CD14-positive monocyte (primary cell): ENCODE results near the gene TP53BP2. TPM values are rescaled to one million over a fixed set of nuclear protein-coding genes. Genes with fewer than 3 reads are reported as not detected.

Experiments used
- DNase-seq, 3 donors: peaks; one replicate each; pipeline ENCODE4 v3.0.0-alpha.2; 2011 to 2022
- H2AFZ ChIP-seq: 2 replicates; pipeline ENCODE4 v1.6.0; 2012; ENCODE audit warnings: mild to moderate bottlenecking, low read depth, low read length, inconsistent platforms; ENCODE audit not compliant: insufficient read depth, poor library complexity, severe bottlenecking
- H3K27ac ChIP-seq, 2 donors: 1 replicate in 1 of 2; 2 replicates in 1 of 2; pipeline ENCODE4 v1.5.1; 2012 to 2013; ENCODE audit warnings: low read length in 2 of 2, control low read depth in 1 of 2, inconsistent platforms in 1 of 2, low read depth in 1 of 2, mild to moderate bottlenecking in 1 of 2
- H3K27me3 ChIP-seq, 2 donors: one replicate each; pipeline versions ENCODE4 v1.6.0 to v1.6.1; 2011 to 2013; ENCODE audit warnings: low read length in 2 of 2; ENCODE audit not compliant: control insufficient read depth in 2 of 2, insufficient read depth in 2 of 2
- H3K36me3 ChIP-seq, 2 donors: replicated peaks in 1 of 2; 1 replicate in 1 of 2; 2 replicates in 1 of 2; pipeline versions ENCODE4 v1.5.1 to v1.6.1; 2012 to 2013; ENCODE audit warnings: low read length in 2 of 2, control low read depth in 1 of 2, inconsistent platforms in 1 of 2, mild to moderate bottlenecking in 1 of 2; ENCODE audit not compliant: insufficient read depth in 2 of 2, control insufficient read depth in 1 of 2
- H3K4me1 ChIP-seq, 2 donors: 1 replicate in 1 of 2; 2 replicates in 1 of 2; pipeline versions ENCODE4 v1.5.1 to v1.6.1; 2012 to 2013; ENCODE audit warnings: low read length in 2 of 2, control low read depth in 1 of 2, inconsistent platforms in 1 of 2, mild to moderate bottlenecking in 1 of 2, moderate library complexity in 1 of 2; ENCODE audit not compliant: insufficient read depth in 2 of 2, control insufficient read depth in 1 of 2
- H3K4me2 ChIP-seq: replicated peaks from 2 replicates; pipeline ENCODE3; 2012; ENCODE audit warnings: low read length, moderate library complexity, mild to moderate bottlenecking; ENCODE audit not compliant: poor library complexity, severe bottlenecking; ENCODE audit errors: extremely low read depth
- H3K4me3 ChIP-seq, 3 experiments: fragments of 200-600 bp in 1 of 3; sonication (generic) in 1 of 3; replicated peaks in 1 of 3; 1 replicate in 2 of 3; 2 replicates in 1 of 3; pipeline ENCODE4 v1.5.1; 2011 to 2013; ENCODE audit warnings: low read length in 3 of 3, mild to moderate bottlenecking in 3 of 3, control low read depth in 2 of 3, low read depth in 2 of 3, inconsistent platforms in 1 of 3, moderate library complexity in 1 of 3
- H3K79me2 ChIP-seq: 2 replicates; pipeline ENCODE4 v1.6.0; 2012; ENCODE audit warnings: mild to moderate bottlenecking, control low read depth, inconsistent platforms, low read length, moderate library complexity; ENCODE audit not compliant: insufficient read depth
- H3K9ac ChIP-seq: 2 replicates; pipeline ENCODE4 v1.6.0; 2017; ENCODE audit warnings: low read length, mild to moderate bottlenecking; ENCODE audit not compliant: insufficient read depth, poor library complexity, severe bottlenecking
- H3K9me3 ChIP-seq, 2 donors: replicated peaks in 1 of 2; 1 replicate in 1 of 2; 2 replicates in 1 of 2; pipeline versions ENCODE4 v1.5.1 to v1.6.1; 2012 to 2013; ENCODE audit warnings: low read length in 2 of 2, control low read depth in 1 of 2; ENCODE audit not compliant: control insufficient read depth in 1 of 2, insufficient read depth in 1 of 2
- H4K20me1 ChIP-seq: 2 replicates; pipeline ENCODE4 v1.6.0; 2012; ENCODE audit warnings: mild to moderate bottlenecking, low read length, control low read depth, moderate library complexity; ENCODE audit not compliant: insufficient read depth
- H3K27ac Mint-ChIP-seq, 7 donors: one replicate each; pipeline ENCODE4 v1.8.0; 2020; ENCODE audit warnings: mild to moderate bottlenecking in 7 of 7, mixed read lengths in 7 of 7, moderate library complexity in 6 of 7, inconsistent platforms in 2 of 7
- H3K27me3 Mint-ChIP-seq, 3 donors: one replicate each; pipeline ENCODE4 v1.8.0; 2021 to 2022; ENCODE audit warnings: low read depth in 3 of 3, mild to moderate bottlenecking in 3 of 3, mixed read lengths in 3 of 3, moderate library complexity in 3 of 3, inconsistent platforms in 1 of 3
- H3K36me3 Mint-ChIP-seq, 2 donors: one replicate each; pipeline ENCODE4 v1.8.0; 2020; ENCODE audit warnings: mixed read lengths in 2 of 2, inconsistent platforms in 1 of 2, mild to moderate bottlenecking in 1 of 2
- H3K4me1 Mint-ChIP-seq: one replicate; pipeline ENCODE4 v1.8.0; 2020; ENCODE audit warnings: mild to moderate bottlenecking, mixed read lengths
- H3K4me3 Mint-ChIP-seq, 2 donors: one replicate each; pipeline ENCODE4 v1.8.0; 2020; ENCODE audit warnings: mild to moderate bottlenecking in 2 of 2, mixed read lengths in 2 of 2, moderate library complexity in 1 of 2
- H3K9me3 Mint-ChIP-seq, 7 donors: one replicate each; pipeline ENCODE4 v1.8.0; 2020 to 2022; ENCODE audit warnings: mixed read lengths in 7 of 7, mild to moderate bottlenecking in 6 of 7, moderate library complexity in 6 of 7, inconsistent platforms in 2 of 7
- whole genome bisulfite sequencing: methylation state at CpG from one replicate; pipeline ENCODE4 v1.1.5; 2013; ENCODE audit warnings: missing lambda C conversion rate; ENCODE audit not compliant: insufficient coverage; 5-methylcytosine and 5-hydroxymethylcytosine counted together
- intact Hi-C, 2 donors: fragments of 100-400 bp; cut with micrococcal nuclease; formaldehyde crosslinking; loops; one replicate each; pipeline versions ENCODE4 v1.15.0 to v1.15.1; 2023
- polyA plus RNA-seq, 3 donors: library from polyadenylated mRNA; depleted of rRNA in 1 of 3; unstranded in 2 of 3; stranded (reverse) in 1 of 3; fragments of 300-500 nt in 2 of 3; fragments of >200 nt in 1 of 3; fragmentation: Illumina TruSeq in 2 of 3; gene quantifications; 1 replicate in 2 of 3; 2 replicates in 1 of 3; pipeline ENCODE4 v1.2.3, GENCODE V29; 2012 to 2021
- TF ChIP-seq, protein P1 (sequence below): fragments of 200-600 bp; IDR thresholded peaks from one replicate; pipeline ENCODE4 v1.8.0; 2022; ENCODE audit warnings: antibody characterized with exemption, mild to moderate bottlenecking

Gene TP53BP2
- polyA plus RNA-seq, 3 donors: 5.7 to 19.7 (median 8.8) TPM

DNA sequence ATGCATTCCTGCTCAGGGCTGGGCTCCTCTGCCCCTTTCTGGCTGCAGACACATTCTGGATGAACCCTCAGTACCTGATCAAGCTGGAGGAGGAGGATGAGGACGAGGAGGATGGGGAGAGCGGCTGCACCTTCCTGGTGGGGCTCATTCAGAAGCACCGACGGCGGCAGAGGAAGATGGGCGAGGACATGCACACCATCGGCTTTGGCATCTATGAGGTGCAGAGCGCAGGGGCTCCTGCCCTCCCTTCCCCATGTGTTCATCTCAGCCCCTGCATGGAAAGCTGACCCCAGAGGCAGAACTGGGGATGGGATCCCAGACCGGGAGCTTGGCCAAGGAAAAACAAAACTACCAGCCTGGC is 90.3 kb downstream of the TP53BP2 start:
- intact Hi-C loops: no loop called here
- no peak overlapping the region for H3K27ac ChIP-seq
- no peaks in the 10 kb centered on the region for H3K27me3 ChIP-seq
- no peaks in the 10 kb centered on the region for H3K79me2 ChIP-seq
- peaks cover 11% of the 10 kb centered on the region for H4K20me1 ChIP-seq
- H2AFZ ChIP-seq: no peak overlapping the region
- peaks cover 100% of the 10 kb centered on the region in 2 donors for H3K36me3 ChIP-seq
- 98% methylated on average over 6 of the region's 9 CpGs for WGBS
- Mint-ChIP-seq H3K9me3 (no peaks in the 10 kb centered on the region), H3K4me3 (no peak overlapping the region), H3K27me3 (peaks cover 0 to 3% (median 2%) of the 10 kb centered on the region in 3 donors), H3K4me1 (peaks cover 10% of the 10 kb centered on the region), H3K27ac (no peak overlapping the region), H3K36me3 (peaks cover 89 to 100% of the 10 kb centered on the region in 2 donors)
- no peak overlapping the region for H3K4me3 ChIP-seq
- H3K4me2 ChIP-seq: no peak overlapping the region
- TF ChIP-seq, protein P1, sequence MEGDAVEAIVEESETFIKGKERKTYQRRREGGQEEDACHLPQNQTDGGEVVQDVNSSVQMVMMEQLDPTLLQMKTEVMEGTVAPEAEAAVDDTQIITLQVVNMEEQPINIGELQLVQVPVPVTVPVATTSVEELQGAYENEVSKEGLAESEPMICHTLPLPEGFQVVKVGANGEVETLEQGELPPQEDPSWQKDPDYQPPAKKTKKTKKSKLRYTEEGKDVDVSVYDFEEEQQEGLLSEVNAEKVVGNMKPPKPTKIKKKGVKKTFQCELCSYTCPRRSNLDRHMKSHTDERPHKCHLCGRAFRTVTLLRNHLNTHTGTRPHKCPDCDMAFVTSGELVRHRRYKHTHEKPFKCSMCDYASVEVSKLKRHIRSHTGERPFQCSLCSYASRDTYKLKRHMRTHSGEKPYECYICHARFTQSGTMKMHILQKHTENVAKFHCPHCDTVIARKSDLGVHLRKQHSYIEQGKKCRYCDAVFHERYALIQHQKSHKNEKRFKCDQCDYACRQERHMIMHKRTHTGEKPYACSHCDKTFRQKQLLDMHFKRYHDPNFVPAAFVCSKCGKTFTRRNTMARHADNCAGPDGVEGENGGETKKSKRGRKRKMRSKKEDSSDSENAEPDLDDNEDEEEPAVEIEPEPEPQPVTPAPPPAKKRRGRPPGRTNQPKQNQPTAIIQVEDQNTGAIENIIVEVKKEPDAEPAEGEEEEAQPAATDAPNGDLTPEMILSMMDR: no peak
- no peak for DNase-seq
- no peaks in the 10 kb centered on the region for H3K9me3 ChIP-seq
- peaks cover 4 to 10% of the 10 kb centered on the region in 2 donors for H3K4me1 ChIP-seq
- H3K9ac ChIP-seq: no peak overlapping the region

DNA sequence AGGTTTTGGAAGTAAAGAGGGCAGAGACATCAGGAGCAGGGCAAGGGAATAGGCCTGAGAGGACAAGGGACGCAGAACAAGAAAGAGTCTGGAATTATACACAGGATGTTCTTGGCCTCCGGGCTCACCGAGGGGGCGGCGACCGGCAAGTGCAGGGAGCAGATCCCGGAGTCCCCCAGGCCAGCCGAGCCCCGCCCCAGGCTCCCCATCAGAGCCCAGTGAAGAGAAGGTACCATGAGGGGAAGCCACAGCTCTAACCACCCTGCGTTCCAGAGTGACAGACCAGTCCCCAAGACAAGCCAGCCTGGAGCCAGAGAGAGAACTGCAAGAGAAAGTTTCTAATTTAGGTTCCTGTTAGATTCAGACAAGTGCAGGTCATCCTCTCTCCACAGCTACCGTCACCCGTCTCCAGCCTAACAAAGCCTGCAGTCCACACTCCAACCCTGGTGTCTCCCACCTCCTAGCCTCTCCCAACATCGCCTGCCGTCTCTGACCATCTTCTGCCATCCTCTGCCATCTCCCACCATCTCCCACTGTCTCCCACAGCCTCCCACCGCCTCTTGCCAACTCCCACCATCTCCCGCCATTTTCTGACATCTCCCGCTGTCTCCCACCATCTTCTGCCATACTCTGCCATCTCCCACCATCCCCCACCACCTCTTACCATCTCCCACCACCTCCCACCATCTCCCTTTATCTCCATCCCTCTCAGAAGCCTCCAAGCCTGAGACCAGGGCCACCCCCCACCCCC is 90.9 kb downstream of the TP53BP2 start:
- no peaks in the 10 kb centered on the region for H3K27me3 ChIP-seq
- TF ChIP-seq, protein P1: no peak
- Mint-ChIP-seq H3K27ac (peak overlapping the region in 2 of 7 donors; percentile 5 to 40), H3K4me1 (peaks cover 8% of the 10 kb centered on the region), H3K36me3 (peaks cover 90 to 100% of the 10 kb centered on the region in 2 donors), H3K9me3 (no peaks in the 10 kb centered on the region), H3K27me3 (peaks cover 0 to 3% (median 2%) of the 10 kb centered on the region in 3 donors), H3K4me3 (no peak overlapping the region)
- no peak overlapping the region for H3K4me3 ChIP-seq
- H3K36me3 ChIP-seq: peaks cover 100% of the 10 kb centered on the region in 2 donors
- H3K4me2 ChIP-seq: no peak overlapping the region
- peaks cover 4 to 10% of the 10 kb centered on the region in 2 donors for H3K4me1 ChIP-seq
- no peak for DNase-seq
- no peaks in the 10 kb centered on the region for H3K79me2 ChIP-seq
- H3K9me3 ChIP-seq: no peaks in the 10 kb centered on the region
- H2AFZ ChIP-seq: no peak overlapping the region
- H4K20me1 ChIP-seq: peaks cover 11% of the 10 kb centered on the region
- H3K9ac ChIP-seq: no peak overlapping the region
- intact Hi-C loops: no loop called here
- H3K27ac ChIP-seq: no peak overlapping the region
- 98% methylated on average over 14 of the region's 17 CpGs for WGBS
